ENCODE results near the gene KCTD21.
"Not testable (repeated sequence)": the region's sequence is repeated elsewhere in the genome, so short reads cannot be mapped to it uniquely, and the experiment has no call there.

The KCTD21 gene

GRCh38 chr11:78200061-78200460, 11.6 kb upstream of the KCTD21 start:
- no peak for DNase-seq

- DNase-seq, result no peak
These were observed 11.2 kb upstream of the KCTD21 start for GRCh38 chr11:78199653-78200015.

- no peak for DNase-seq
These were observed 10.7 kb upstream of the KCTD21 start for GRCh38 chr11:78199015-78199652.

- DNase-seq, result no peak
These were observed 9.4 kb upstream of the KCTD21 start for GRCh38 chr11:78197816-78198215.

- DNase-seq, result no peak
These were observed 8.2 kb upstream of the KCTD21 start for GRCh38 chr11:78196661-78197091.

- DNase-seq, result no peak
These were observed 7.6 kb upstream of the KCTD21 start for GRCh38 chr11:78195917-78196560.

GRCh38 chr11:78194490-78194889, 6.1 kb upstream of the KCTD21 start:
- no peak for DNase-seq

- DNase-seq, result no peak
These were observed 5.4 kb upstream of the KCTD21 start for GRCh38 chr11:78193806-78194205.

- no peak for DNase-seq
These were observed 4.5 kb upstream of the KCTD21 start for GRCh38 chr11:78192911-78193351.

- DNase-seq, result no peak
These were observed 3.8 kb upstream of the KCTD21 start for GRCh38 chr11:78192223-78192719.

GRCh38 chr11:78190871-78191538, 2.6 kb upstream of the KCTD21 start:
- no peak for DNase-seq

GRCh38 chr11:78190374-78190773, 1.9 kb upstream of the KCTD21 start:
- DNase-seq, result no peak

- no peak for DNase-seq
These were observed 1.4 kb upstream of the KCTD21 start for GRCh38 chr11:78189851-78190250.

- DNase-seq, result no peak
These were observed 823 bp upstream of the KCTD21 start for GRCh38 chr11:78189174-78189724.

- no peak for DNase-seq
These were observed 800 bp downstream of the KCTD21 start for GRCh38 chr11:78187366-78188285.

- DNase-seq, result no peak
These were observed 7.2 kb downstream of the KCTD21 start for GRCh38 chr11:78181185-78181584.

GRCh38 chr11:78180751-78181150, 7.7 kb downstream of the KCTD21 start:
- DNase-seq, result no peak

GRCh38 chr11:78179459-78180071, 8.9 kb downstream of the KCTD21 start:
- DNase-seq, result no peak

- DNase-seq, result no peak
These were observed 11.2 kb downstream of the KCTD21 start for GRCh38 chr11:78177216-78177615.

- DNase-seq, result no peak
These were observed 11.8 kb downstream of the KCTD21 start for GRCh38 chr11:78176605-78177141.

- DNase-seq, result not testable (repeated sequence)
These were observed 12.6 kb downstream of the KCTD21 start for GRCh38 chr11:78175862-78176261.

GRCh38 chr11:78171951-78172350, 16.5 kb downstream of the KCTD21 start:
- no peak for DNase-seq
